NCI-H1092 treated with DMSO at 0.1 percent for 48 hours (cell line): Measurements from ENCODE around the gene PTPRA.
"Not testable (repeated sequence)": the region's sequence is repeated elsewhere in the genome, so short reads cannot be mapped to it uniquely, and the experiment has no call there.

Experiments
- DNase-seq: peaks from one replicate; lab custom pipeline; 2025; lab: John Stamatoyannopoulos, UW

PTPRA gene

DNA sequence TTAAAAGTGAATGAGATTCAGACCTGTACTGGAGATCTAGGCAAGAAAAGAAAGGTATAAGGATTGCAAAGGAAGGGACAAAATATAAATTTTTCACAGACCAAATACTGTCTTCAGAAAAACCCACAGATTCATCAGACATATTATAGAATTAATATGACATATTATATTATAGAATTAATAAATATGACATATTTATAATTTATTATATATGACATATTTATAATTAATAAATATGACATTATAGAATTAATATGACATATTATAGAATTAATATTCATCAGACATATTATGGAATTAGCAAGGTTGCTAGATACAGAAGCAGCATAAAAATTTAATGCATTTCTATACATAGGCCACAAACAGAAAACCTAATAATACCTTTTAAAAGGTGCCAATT, 125.4 kb downstream of the PTPRA start:
- no peak for DNase-seq

DNA sequence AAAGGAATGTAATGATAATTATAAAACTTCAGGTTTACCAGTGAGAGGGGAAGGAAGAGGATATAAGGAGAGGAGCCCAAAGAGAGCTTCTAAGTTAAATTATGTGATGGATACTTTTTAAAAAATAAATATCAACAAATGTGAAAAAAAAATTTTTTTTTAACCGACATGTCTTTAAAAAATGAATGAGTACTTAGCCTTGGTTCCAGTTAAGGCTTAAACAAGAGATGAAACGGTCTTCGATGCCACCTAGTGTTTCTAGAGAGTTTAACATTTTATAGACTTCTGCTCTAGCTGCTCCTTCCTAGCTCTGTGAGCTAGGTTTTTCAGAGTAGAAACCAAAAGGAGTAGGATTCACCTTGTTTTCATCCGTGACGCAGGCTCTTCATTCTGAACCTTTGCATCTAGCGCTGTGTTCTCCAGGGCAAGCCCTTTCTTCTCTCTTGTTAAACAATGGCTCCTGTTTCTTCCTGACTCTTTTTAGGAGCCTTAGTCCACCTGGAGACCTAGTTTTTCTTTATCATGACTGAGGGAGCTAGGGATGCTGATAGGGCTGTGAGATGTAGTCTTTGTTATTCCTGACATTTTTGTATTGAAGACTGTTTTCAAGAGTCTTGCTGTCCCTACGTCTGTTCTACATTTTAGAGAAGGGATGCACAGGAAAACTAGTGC, 127.7 kb downstream of the PTPRA start:
- peak; percentile 33 for DNase-seq

DNA sequence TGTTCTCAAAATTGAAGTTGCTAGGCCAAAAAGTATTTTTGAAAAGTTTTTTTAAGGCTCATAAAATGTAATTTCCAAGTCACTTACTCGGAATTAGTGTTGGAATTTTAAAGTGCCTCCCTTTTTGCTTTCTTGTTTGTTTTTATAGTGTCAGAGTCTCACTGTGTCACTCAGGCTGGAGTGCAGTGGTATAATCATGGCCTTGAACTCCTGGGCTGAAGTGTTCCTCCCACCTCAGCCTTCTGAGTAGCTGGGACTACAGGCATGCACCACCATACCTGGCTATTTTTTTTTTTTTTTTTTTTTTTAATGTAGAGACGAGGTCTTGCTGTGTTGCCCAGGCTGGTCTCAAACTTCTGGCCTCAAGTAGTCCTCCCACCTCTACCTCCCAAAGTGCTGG, 130.1 kb downstream of the PTPRA start:
- DNase-seq: no peak

DNA sequence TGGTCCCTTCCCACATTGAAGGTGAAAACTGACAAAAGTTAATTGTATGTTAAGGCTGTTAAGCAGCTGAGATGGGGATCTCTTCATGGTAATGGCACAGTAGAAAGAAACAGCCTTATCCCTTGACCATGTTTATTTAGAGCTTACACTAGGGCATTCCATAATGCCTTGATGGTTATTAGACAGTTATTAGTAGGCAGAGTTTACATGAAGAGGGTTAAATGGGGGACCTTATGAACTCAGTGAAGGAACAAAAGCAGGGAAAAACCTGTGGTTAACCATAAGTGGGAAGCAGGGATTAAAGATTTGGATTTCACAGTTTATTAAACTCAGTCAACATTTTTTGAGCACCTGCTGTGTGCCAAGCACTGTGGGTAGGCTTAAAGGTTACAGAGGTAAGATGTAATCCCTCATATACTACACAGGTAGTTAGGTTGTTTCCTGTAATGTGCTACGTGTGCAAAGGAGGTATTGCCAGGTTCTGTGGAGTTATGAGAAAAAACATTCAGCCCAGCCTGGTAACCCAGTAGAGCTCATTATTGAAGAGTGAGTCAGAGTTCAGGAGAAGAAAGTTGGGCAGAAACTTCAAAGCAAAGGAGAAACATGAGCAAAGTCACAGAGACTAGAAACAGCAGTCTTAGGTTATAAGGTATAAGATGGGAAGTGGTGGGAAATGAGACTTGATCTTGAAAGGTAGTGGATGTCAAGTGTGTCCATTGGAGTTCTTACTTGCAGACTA, 137.9 kb downstream of the PTPRA start:
- DNase-seq: no peak

DNA sequence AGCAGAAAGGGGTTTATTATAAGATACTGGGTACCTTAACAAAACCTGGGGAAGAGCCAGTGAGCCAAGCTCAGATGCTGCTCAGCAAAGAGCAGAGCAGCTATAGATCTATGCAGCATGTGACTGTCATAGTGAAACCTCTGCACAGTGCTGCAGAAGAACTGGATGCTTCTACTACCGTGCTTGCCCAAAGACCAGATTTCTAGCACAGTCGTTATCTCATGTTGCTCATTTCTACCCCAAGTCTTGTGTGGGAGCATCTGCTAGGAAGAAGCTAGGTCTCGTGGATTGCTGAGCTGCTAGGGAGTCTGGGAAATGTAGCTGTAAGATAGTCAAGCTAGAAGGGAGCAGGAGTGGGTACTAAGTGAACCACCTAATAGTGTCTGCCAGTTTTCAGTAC, 138.5 kb downstream of the PTPRA start:
- DNase-seq: no peak

DNA sequence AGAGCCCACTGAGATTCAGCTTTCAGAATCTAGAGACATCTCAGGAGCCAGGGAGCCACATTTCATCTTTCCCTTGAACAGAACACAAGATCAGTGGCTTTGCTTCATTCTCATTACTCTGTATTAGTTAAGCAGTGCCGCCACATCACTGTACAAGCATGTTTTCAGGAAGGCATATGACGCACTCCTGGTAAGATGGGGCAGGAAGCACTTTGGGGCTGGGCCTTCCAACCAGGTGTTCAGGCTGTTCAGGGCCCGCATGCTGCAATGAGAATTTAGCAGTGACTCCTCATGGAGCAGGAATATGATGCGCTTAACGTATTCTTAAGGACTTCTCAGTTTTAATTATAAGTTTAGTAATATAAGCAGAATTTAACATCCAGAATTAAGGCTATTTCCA, 140.5 kb downstream of the PTPRA start:
- no peak for DNase-seq

DNA sequence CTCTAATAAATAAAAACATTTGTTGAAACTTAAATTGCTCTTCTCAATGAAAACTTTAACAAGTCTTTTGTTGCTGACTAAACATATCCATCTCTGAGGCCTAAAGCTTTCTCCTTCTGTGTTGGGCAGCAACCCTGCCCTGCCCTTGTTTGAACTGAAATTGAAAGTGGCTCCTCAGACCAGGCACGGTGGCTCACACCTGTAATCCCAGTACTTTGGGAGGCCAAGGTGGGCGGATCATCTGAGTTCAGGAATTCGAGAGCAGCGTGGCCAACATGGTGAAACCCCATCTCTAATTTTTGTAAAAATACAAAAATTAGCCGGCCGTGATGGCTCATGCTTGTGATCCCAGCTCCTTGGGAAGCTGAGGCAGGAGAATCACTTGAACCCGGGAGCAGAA, 140.9 kb downstream of the PTPRA start:
- no peak for DNase-seq

DNA sequence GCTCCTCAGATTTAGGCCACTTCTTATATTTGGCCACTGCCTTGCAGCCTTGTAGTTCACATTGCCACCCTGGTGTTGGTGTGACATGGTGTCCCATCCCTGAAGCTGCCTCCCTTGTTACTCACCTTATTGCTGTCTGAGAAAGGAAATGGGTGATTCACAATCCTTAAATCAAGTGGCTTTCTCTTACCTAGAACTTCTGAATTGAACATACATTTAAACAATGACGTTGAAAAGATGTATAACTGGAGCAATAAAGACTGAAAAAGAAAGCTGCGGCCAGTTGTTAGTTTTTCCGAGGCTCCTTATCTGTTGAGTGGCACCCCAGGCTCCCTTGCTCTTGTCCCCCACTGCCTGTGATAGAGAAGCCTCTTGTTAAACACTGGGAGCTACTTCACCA, 141.4 kb downstream of the PTPRA start:
- DNase-seq: no peak

DNA sequence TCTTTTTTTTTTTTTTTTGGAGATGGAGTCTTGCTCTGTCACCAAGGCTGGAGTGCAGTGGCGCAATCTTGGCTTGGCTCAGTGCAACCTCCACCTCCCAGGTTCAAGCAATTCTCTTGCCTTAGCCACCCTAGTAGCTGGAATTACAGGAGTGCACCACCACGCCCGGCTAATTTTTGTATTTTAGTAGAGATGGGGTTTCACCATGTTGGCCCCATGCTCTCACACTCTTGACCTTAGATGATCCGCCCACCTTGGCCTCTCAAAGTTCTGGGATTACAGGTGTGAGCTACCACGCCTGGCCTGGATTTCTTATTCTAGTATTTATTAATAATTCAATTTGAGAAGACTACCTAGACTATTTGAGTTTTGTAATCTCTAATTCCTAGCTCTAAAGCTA, 142.0 kb downstream of the PTPRA start:
- not testable (repeated sequence) for DNase-seq

DNA sequence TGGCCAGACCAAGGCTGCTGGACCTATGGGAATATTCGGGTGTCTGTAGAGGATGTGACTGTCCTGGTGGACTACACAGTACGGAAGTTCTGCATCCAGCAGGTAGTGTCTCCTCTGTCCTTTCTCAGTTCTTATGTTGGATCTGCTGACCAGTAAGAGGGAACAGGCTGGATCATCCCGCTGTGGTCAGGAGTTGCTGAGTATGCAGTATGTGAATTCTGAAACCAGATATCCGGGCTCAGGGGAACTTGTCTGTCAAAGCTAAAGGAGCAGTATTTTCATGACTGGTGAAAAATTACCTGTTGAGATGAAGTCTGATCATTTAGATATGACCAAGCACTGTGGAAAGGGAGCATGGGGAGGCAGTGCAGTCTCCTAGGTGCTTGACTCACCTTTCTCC, 148.0 kb downstream of the PTPRA start:
- no peak for DNase-seq

DNA sequence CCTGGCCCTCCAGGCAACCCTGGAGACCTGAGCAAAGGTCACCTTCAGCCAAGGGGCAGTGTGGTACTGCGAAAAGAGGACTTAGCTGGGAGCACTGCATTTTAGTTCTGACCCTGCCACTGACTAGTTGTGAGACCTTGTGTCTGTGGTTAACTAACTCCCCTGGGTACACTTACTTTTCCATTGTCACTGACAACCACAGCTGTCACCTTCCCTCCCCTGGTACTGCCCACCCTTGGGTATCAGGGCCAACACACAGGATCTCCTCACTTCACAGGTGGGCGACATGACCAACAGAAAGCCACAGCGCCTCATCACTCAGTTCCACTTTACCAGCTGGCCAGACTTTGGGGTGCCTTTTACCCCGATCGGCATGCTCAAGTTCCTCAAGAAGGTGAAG, 148.5 kb downstream of the PTPRA start:
- DNase-seq: no peak

DNA sequence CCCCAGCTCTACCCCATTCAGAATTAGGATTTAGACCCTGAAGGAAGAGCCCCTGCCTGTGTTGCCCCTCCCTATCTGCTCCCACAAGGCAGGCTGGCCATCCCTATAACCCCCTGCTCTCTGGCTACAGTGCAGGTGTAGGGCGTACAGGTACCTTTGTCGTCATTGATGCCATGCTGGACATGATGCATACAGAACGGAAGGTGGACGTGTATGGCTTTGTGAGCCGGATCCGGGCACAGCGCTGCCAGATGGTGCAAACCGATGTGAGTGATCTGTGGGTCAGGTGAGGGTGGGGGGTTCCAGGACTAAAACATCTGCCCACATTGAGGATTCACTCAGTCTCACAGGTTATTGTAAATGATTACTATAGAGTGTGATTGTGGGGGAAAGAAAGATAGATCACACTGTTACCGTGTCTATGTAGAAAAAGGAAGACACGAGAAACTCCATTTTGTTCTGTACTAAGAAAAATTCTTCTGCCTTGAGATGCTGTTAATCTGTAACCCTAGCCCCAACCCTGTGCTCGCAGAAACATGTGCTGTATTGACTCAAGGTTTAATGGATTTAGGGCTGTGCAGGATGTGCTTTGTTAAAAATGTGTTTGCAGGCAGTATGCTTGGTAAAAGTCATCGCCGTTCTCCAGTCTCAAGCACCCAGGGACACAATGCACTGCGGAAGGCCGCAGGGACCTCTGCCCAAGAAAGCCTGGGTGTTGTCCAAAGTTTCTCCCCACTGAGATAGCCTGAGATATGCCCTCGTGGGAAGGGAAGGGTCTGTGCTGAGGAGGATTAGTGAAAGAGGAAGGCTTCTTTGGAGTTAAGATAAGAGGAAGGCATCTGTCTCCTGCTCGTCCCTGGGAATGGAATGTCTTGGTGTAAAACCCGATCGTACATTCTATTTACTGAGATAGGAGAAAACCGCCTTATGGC, 149.5 kb downstream of the PTPRA start:
- not testable (repeated sequence) for DNase-seq

DNA sequence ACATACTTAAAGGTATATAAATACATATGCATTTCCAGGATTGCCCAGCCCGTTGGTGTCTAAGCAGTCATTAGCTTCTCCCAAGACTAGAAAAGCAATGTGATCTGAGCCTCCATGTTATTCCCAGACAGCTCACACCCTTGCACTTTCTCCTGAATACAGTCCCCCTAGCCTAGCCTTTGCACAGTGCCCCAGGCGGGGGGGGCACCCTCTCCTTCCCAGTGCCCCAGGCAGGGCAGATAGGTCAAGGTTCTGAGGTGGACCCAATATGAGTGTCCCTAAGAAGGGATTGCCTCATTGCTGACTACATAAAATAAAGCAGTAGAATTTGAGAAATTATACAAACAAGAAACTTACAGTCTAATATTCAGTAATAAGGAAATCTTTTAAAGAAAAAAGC, 154.7 kb downstream of the PTPRA start:
- DNase-seq: no peak

DNA sequence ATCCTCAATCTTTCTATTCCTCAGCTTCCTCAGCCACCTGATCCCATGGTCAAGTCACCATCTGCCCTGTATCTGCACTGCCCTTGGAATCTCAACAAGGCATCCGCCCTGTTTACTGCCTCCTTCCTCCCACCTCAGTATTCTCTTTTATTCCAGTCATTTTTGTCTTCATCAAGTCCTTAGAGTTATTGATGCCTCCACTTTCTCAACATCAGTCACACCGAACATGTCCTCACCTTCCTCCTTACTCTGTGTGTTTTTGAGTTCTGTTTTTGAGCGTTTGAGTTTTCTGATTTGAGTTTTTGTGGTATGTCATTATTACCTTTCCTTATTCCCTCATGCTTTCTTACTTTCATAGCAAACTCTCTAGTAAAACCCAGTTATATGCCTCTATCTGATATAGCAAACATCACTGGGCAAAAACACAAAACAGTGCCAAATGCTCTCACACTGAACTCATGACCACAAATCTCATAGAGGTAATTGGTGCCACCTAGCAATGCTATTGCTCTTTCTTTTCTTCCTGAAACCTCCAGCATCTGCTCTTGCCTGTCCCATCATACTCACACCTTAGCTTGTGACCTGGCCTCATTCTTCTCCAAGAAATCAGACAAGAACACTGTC, 158.4 kb downstream of the PTPRA start:
- DNase-seq: no peak

DNA sequence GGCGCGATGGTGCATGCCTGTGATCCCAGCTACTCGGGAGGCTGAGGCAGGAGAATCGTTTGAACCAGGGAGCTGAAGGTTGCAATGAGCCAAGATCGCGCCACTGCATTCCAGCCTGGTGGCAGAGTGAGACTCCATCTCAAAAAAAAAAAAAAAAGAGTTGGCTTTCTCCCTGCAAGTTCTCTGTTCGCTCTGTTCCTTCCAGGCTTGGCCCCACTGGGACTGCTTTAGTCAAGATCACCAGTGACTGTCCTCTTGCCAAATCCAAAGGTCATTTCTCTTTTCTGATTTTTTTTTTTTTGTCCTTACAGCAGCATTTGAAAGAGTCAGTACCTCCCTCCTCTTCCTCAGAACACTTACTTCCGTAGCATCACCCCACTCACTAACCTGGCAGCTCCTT, 159.3 kb downstream of the PTPRA start:
- DNase-seq: no peak

DNA sequence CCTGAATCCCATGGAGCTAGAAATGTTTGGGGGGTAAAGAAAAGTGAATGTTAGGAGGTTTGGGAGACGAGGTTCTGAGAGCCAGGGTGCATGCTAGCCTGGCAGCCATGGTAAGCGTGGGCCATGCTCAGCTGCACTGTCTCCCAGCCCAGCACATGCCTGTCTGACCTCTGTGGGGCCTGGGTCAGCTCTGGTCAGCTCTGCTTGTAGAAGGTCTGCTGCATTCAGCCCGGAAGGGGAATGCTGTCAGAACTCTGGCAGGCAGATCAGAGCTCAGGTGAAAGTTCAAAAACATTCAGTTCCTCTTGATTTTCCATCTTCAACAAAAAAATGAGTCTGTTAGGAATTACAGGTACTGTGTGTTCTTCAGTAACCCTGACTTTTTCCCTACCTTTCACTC, 164.4 kb downstream of the PTPRA start:
- DNase-seq: no peak

DNA sequence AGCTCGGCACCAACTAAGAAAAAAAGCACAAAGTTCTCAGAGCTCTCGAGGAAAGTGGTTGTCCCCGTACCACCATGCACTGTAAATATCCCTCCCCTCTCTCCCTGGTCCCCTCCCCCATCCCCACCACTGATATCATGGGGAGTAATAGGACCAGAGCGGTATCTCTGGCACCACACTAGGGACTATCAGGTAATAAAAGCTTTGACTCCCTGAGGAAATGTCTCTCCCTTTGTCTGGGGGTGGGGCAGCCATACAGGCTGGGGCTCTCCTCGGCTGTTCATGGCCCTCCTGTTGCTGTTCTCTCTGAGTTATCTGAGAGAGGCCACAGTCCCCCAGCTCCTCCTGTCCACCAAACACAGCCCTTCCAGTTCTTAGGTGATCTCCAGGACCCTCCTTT, 165.2 kb downstream of the PTPRA start:
- no peak for DNase-seq

DNA sequence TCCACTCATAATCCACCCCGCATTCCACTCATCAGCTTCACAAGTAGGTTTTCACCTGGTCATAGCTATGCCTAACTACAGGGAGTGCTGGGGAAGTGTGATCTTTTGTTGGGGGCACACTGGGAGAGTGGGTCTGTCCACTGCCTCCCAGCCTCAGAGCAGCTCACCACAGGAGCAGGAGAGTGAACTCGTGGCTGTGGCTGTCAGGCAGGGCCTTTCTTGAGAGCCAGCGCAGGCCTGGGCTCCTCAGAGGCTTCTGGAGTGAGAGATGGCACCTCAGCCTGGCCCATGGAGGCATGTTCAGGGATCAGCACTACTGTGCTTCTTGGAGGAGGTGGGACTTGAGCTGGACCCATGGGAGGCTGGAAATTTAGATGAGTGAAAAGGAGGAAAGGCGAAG, 166.1 kb downstream of the PTPRA start:
- no peak for DNase-seq

DNA sequence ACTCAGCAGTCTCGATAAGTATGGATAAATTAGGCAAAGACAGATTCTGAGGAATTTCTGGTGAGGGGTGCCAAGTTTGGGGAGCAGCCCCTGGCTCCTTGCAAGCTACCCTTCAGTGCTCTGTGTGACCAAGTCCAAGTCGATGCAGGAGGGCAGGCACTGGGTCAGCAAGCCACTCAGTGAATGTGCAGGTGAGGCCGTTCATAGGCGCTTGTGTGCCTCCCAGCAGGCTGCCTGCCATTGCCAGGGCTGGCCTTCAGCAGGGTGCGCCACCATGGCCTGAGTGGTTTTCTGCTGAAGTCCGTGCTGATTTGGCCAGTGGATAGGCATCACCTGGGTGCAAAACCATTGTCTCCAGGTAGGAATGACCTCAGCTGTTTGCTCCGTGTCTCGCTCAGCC, 166.8 kb downstream of the PTPRA start:
- DNase-seq: no peak

DNA sequence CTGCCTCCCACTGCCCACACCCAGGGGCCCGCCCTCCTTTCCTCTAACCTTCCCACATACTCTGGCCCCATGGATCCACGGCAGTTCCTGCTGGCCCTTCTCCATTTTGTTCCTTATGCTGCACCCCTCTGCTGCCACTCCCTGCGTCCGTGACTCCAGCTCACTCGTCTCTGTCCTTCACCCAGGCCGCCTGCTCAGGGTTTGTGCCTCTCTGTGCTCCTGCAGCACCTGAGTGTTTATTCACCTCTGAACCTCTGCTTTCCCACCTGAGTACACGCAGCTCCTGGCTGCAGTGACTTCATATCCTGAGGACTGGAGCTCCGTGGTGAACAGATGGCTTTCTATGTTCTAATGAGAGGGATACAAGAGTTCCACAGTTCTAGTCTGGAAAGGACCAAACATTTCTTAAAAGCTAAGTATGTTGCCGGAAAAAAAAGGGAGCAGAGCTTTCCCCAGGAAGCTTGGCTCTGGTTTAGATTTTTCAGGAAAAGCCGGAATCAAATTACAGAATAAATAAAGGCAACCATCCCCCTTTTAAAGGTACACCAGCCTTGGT, 168.7 kb downstream of the PTPRA start:
- DNase-seq: peak; percentile 24

DNA sequence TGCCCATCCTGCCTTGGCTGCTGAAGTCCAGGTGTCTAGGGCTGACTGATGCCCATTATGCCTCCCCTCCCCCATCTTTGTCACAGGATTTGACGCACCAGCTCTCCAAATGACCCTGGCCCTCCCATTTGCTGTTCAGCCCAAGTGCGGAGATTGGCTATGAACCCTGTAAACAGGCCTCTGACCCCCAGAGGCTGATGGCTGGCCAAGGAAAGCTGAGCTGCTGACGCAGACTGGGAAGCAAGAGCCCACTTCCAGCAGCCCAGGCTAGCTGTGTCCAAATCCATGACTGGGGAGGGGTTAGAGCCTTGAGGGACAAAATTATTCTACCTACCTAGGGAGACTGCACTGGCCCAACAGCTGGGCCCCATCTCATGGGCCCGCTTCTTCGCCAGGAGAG, 169.3 kb downstream of the PTPRA start:
- DNase-seq: no peak

DNA sequence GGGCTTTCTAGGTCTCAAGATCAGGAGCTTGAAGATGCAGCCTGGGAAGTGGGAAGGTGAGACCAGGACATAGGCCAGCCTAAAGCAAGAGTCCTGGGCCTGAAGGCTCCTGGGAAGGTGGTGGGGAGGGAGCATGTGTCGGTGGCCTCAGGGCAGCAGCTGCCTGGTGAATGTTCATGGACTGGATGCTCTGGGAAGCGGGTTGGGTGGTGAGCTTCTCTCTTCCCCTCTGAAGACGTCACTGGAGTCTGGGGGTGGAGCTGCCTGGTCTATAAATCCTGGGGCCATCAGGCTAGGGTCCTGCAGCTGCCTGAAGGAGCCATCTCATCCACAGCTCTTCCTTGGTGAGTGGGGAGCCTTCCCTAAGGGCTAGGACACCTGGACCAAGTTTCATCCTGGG, 170.0 kb downstream of the PTPRA start, which contains the start of gene GNRH2:
Gene GNRH2 (plus strand): TSS at position 301 of the 400 bp plus-strand sequence. CDS start 793 bp downstream, outside the sequence.
- DNase-seq: no peak
